AG04449 (cell line): ENCODE measurements around the gene TMOD3.

Experiments
- CTCF ChIA-PET: fragments of 350-600 bp; formaldehyde crosslinking; extraction: SDS; loops from one replicate; lab custom pipeline; 2021; ENCODE audit warnings: antibody characterized with exemption; lab: Yijun Ruan, JAX
- POLR2A ChIA-PET: fragments of 400-600, 350-600 bp; formaldehyde crosslinking; extraction: SDS; loops from one replicate; lab custom pipeline; 2020; ENCODE audit warnings: antibody characterized with exemption, inconsistent platforms; lab: Yijun Ruan, JAX
- DNase-seq: peaks from one replicate; pipeline ENCODE4 v3.0.0-alpha.2; 2010; ENCODE audit warnings: low read depth, low spot score
- H3K4me3 ChIP-seq: 2 replicates; pipeline ENCODE4 v1.5.1; 2011; ENCODE audit warnings: low read depth, mild to moderate bottlenecking, control low read depth, low read length
- TF ChIP-seq, protein P1 (sequence below): IDR thresholded peaks from one replicate; pipeline ENCODE4 v1.5.1; 2011; ENCODE audit warnings: mild to moderate bottlenecking, moderate library complexity, low read length, control low read depth, inconsistent platforms; ENCODE audit not compliant: insufficient read depth; ENCODE audit errors: missing control alignments

The TMOD3 gene

GRCh38 chr15:51904421-51904820 lies 75.0 kb downstream of the TMOD3 start:
- no peak for DNase-seq
- no peak overlapping the region for H3K4me3 ChIP-seq
- ChIA-PET POLR2A (no interaction called here), CTCF (interaction anchor here (1.0 to 9.8 kb wide), 5 partner anchors 8 to 305 kb away, joined by 3 to 121 read pairs (median 12); no protein-coding TSS in a partner anchor)
- TF ChIP-seq, protein P1, sequence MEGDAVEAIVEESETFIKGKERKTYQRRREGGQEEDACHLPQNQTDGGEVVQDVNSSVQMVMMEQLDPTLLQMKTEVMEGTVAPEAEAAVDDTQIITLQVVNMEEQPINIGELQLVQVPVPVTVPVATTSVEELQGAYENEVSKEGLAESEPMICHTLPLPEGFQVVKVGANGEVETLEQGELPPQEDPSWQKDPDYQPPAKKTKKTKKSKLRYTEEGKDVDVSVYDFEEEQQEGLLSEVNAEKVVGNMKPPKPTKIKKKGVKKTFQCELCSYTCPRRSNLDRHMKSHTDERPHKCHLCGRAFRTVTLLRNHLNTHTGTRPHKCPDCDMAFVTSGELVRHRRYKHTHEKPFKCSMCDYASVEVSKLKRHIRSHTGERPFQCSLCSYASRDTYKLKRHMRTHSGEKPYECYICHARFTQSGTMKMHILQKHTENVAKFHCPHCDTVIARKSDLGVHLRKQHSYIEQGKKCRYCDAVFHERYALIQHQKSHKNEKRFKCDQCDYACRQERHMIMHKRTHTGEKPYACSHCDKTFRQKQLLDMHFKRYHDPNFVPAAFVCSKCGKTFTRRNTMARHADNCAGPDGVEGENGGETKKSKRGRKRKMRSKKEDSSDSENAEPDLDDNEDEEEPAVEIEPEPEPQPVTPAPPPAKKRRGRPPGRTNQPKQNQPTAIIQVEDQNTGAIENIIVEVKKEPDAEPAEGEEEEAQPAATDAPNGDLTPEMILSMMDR: no peak

- no peak for DNase-seq
- ChIA-PET CTCF (interaction anchor here (1.0 to 9.8 kb wide), 6 partner anchors 9 to 304 kb away, joined by 3 to 121 read pairs (median 10); no protein-coding TSS in a partner anchor), POLR2A (no interaction called here)
- TF ChIP-seq, protein P1: no peak
- H3K4me3 ChIP-seq: no peak overlapping the region
These were observed 75.5 kb downstream of the TMOD3 start for GRCh38 chr15:51904931-51905330.

- CTCF ChIA-PET: interaction anchor here (9.8 kb wide), 1 partner anchor 18 kb away, joined by 121 read pairs; no protein-coding TSS in a partner anchor
These were observed 77.8 kb downstream of the TMOD3 start for GRCh38 chr15:51907136-51907862.

DNA sequence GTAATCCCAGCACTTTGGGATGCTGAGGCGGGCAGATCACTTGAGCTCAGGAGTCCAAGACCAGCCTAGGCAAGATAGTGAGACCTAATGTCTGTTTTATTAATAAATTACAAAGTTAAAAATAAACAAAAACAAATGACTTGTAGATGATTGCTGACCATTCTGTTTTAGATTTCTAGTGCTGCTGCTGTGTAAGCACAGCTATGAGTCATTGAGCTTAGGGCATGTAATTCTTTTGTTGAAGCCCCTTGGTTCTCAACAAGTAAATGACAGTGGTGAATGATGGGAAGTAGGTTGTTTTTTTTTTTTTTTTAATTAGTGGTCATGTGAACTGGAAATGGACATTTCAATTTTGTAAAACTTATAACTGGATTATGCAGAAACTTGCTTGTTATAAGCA lies 78.9 kb downstream of the TMOD3 start:
- CTCF ChIA-PET: interaction anchor here (0.6 to 1.0 kb wide), 3 partner anchors 9 to 1188 kb away, joined by 3 read pairs; no protein-coding TSS in a partner anchor
- POLR2A ChIA-PET: no interaction called here
- DNase-seq: no peak
- TF ChIP-seq, protein P1: no peak
- no peak overlapping the region for H3K4me3 ChIP-seq

More at GRCh38 chr15:51907136-51907862, 77.8 kb downstream of the TMOD3 start:
- TF ChIP-seq, protein P1: no peak
- H3K4me3 ChIP-seq: no peak overlapping the region
- no peak for DNase-seq
- POLR2A ChIA-PET: no interaction called here

DNA sequence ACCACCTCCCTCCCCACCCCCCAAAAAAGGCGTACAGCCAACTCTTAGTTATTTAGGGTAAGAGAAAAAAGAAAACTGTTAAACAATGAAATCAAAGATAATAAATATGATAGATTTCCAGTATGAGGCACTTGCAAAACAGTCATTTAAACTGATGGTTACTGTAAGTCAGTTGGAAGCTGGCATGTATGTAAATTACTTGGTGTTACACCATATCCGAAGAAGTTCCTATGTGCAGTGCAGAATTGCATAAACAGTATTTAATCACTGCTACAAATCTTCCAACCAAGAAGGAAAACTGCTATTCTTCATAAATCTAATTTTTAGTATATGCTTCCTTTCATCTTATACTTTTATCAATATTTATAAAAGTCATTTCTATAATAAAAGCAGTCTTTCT lies 80.1 kb downstream of the TMOD3 start:
- TF ChIP-seq, protein P1: no peak
- DNase-seq: no peak
- ChIA-PET POLR2A (no interaction called here), CTCF (interaction anchor here (0.8 to 1.4 kb wide), 3 partner anchors 8 to 260 kb away, joined by 3 to 5 read pairs (median 3); no protein-coding TSS in a partner anchor)
- no peak overlapping the region for H3K4me3 ChIP-seq

- ChIA-PET POLR2A (no interaction called here), CTCF (interaction anchor here (0.8 to 1.2 kb wide), 2 partner anchors 9 to 13 kb away, joined by 3 read pairs; no protein-coding TSS in a partner anchor)
These were observed 83.1 kb downstream of the TMOD3 start for GRCh38 chr15:51912528-51912927.

More at GRCh38 chr15:51912528-51912927, 83.1 kb downstream of the TMOD3 start:
- no peak for DNase-seq
- TF ChIP-seq, protein P1: no peak
- H3K4me3 ChIP-seq: no peak overlapping the region
